BJ (cell line): Measurements from ENCODE around the gene GPR39. TPM values are rescaled to one million over a fixed set of nuclear protein-coding genes. Genes with fewer than 3 reads are reported as not detected.

ENCODE experiments used
- CTCF ChIA-PET: fragments of 350-600 bp; formaldehyde crosslinking; extraction: SDS; loops from one replicate; lab custom pipeline; 2021; ENCODE audit warnings: antibody characterized with exemption, inconsistent platforms; lab: Yijun Ruan, JAX
- POLR2A ChIA-PET: fragments of 300-600 bp; sonication (Branson Sonifier 250); formaldehyde crosslinking; extraction: SDS; loops from one replicate; lab custom pipeline; 2021; ENCODE audit warnings: antibody characterized with exemption; lab: Charles Lee
- DNase-seq: peaks from one replicate; pipeline ENCODE4 v3.0.0-alpha.2; 2011; ENCODE audit warnings: low read depth
- H3K27me3 ChIP-seq: 2 replicates; pipeline ENCODE4 v1.6.0; 2011; ENCODE audit warnings: low read length; ENCODE audit not compliant: control insufficient read depth, insufficient read depth
- H3K36me3 ChIP-seq: 2 replicates; pipeline ENCODE4 v1.5.1; 2011; ENCODE audit warnings: low read length; ENCODE audit not compliant: control insufficient read depth, insufficient read depth
- H3K4me3 ChIP-seq: 2 replicates; pipeline ENCODE4 v1.5.1; 2011; ENCODE audit warnings: low read depth, mild to moderate bottlenecking, control low read depth, low read length
- CTCF ChIP-seq: IDR thresholded peaks from 2 replicates; pipeline ENCODE4 v1.5.1; 2011; ENCODE audit warnings: low read depth, mild to moderate bottlenecking, control low read depth, inconsistent platforms, low read length, moderate library complexity; ENCODE audit not compliant: insufficient read depth
- polyA plus RNA-seq: library from polyadenylated mRNA; depleted of rRNA; stranded (reverse); fragments of >200 nt; gene quantifications from 2 replicates; pipeline ENCODE4 v1.2.3, GENCODE V29; 2011

GPR39 gene
- polyA plus RNA-seq, 1 experiment = 2.3 TPM

- Histone ChIP-seq H3K4me3 (no peak overlapping the region), H3K36me3 (no peaks in the 10 kb centered on the region), H3K27me3 (no peaks in the 10 kb centered on the region)
- no peak for DNase-seq
- TF ChIP-seq CTCF = no peak
- ChIA-PET POLR2A (no interaction called here), CTCF (interaction anchor here (0.5 kb wide), 1 partner anchor 58 kb away, joined by 4 read pairs; no protein-coding TSS in a partner anchor)
Observed at GRCh38 chr2:132568656-132569055, 152.1 kb downstream of the GPR39 start.

GRCh38 chr2:132573444-132574007, 156.9 kb downstream of the GPR39 start:
- no peak overlapping the region for H3K4me3 ChIP-seq
- no peak for TF ChIP-seq CTCF
- H3K36me3 ChIP-seq = no peaks in the 10 kb centered on the region
- no peaks in the 10 kb centered on the region for H3K27me3 ChIP-seq
- ChIA-PET POLR2A (no interaction called here), CTCF (interaction anchor here (0.6 kb wide), 1 partner anchor 117 kb away, joined by 3 read pairs; no protein-coding TSS in a partner anchor)
- no peak for DNase-seq

- Histone ChIP-seq H3K4me3 (no peak overlapping the region), H3K36me3 (no peaks in the 10 kb centered on the region), H3K27me3 (no peaks in the 10 kb centered on the region)
- DNase-seq = no peak
- TF ChIP-seq CTCF = no peak
- CTCF ChIA-PET = interaction anchor here (0.7 kb wide), 1 partner anchor 7 kb away, joined by 3 read pairs; no protein-coding TSS in a partner anchor
- POLR2A ChIA-PET = no interaction called here
Observed at GRCh38 chr2:132577686-132578085, 161.1 kb downstream of the GPR39 start.

- Histone ChIP-seq H3K27me3 (no peaks in the 10 kb centered on the region), H3K36me3 (no peaks in the 10 kb centered on the region), H3K4me3 (no peak overlapping the region)
- CTCF ChIA-PET = no interaction called here
- DNase-seq = no peak
- TF ChIP-seq CTCF = no peak
- POLR2A ChIA-PET = no interaction called here
Observed at GRCh38 chr2:132581591-132581990, 165.0 kb downstream of the GPR39 start.

GRCh38 chr2:132581991-132582738, 165.6 kb downstream of the GPR39 start:
- DNase-seq = no peak
- ChIA-PET POLR2A (no interaction called here), CTCF (no interaction called here)
- H3K4me3 ChIP-seq = no peak overlapping the region
- no peaks in the 10 kb centered on the region for H3K27me3 ChIP-seq
- H3K36me3 ChIP-seq = no peaks in the 10 kb centered on the region
- no peak for TF ChIP-seq CTCF
